ENCODE data around the gene OSER1.

Gene OSER1

GRCh38 chr20:44223721-44224120 lies 13.2 kb upstream of the OSER1 start:
- no peak for DNase-seq

- DNase-seq: no peak
Observed at GRCh38 chr20:44222633-44223368, 12.2 kb upstream of the OSER1 start.

DNA sequence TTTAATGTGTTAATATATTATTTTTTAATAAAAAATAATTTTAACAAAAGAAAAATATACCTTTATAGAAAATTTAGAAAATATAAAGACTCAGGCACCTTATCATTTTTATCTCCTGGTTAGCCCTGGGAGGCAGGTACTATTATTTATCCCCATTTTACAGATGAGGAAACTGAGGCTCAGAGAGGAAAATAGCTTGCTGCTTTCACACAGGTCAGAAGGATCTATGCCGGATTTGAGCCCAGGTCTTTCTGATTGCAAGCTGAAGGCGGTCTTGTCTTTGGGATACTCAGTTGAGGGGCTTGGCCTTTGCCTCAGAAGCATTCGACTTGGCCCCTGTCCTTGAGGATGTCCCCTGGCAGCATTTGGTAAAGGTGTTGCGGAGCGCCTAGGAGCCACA lies 11.5 kb upstream of the OSER1 start:
- DNase-seq: no peak

DNA sequence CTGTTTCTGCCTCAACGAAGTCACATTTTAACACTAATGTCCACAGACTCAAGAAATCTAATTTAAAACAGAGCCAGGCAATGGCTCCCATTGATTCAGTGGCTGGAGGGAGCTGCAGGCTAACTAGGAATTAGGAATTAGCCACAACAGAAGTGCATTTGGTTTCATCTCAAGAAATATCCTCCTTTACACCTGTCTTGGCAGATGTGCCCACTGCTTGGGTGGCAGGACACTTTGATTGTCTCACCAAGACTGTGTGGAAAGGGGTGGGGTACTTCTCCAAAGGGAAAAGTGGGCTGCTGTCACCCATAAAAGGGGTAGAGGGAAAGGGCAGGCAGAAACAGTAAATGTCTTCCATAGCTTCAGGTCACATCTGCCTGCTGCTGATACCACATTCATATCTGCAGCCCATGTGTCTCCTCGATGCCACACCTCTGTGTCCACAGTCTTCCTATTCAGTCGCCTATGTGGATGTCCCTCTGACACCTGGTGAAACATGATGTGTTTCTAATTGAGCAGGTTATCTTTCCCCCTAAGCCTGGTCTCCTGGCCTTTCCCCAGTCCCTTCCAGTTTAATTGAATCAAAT lies 10.9 kb upstream of the OSER1 start:
- DNase-seq: no peak

GRCh38 chr20:44219791-44220190 lies 9.2 kb upstream of the OSER1 start:
- DNase-seq: no peak

DNA sequence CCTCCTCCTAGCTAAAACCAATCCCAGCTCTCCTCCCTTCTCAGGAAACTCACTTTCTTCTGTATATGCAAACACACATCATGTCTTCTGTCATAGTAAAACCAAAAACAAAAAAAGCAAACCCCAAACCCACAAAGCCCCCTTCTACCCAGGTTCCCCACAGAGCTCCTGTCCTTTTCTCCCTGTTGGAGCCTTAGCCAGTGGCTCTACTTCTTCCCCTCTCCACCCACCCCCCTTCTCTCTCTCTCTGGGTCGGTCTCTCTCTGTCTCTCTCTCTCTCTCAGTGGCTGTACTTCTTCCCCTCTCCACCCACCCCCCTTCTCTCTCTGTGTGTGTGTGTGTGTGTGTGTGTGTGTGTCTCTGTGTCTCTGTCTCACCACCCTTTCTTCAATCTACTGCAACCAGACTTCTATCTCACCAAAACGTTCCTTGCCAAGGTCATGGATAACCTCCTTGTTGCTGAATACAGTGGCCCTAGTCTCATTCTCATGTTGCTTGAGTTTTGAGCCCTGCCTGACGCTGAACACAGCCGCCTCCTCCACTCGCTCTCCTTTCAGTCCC lies 8.7 kb upstream of the OSER1 start:
- DNase-seq: no peak

DNA sequence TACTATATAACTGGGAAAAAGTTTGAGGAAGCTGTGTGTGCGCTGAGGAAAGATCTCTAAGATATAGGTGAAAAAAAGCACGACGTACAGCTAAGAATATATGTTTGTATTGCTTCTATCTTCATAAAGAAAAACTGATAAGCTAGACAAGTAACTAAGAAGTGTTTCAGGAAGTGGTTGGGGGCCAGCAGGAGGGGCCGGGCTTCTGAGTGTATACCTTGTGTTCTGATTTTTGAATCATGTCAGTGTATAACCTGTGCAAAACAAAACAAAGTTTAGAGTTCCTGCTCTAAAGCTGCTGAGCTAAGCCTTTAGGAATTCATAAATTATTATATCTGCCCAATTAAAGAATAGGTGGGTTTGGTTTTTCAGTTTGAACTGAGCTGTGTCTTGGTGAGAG lies 7.9 kb upstream of the OSER1 start:
- no peak for DNase-seq

DNA sequence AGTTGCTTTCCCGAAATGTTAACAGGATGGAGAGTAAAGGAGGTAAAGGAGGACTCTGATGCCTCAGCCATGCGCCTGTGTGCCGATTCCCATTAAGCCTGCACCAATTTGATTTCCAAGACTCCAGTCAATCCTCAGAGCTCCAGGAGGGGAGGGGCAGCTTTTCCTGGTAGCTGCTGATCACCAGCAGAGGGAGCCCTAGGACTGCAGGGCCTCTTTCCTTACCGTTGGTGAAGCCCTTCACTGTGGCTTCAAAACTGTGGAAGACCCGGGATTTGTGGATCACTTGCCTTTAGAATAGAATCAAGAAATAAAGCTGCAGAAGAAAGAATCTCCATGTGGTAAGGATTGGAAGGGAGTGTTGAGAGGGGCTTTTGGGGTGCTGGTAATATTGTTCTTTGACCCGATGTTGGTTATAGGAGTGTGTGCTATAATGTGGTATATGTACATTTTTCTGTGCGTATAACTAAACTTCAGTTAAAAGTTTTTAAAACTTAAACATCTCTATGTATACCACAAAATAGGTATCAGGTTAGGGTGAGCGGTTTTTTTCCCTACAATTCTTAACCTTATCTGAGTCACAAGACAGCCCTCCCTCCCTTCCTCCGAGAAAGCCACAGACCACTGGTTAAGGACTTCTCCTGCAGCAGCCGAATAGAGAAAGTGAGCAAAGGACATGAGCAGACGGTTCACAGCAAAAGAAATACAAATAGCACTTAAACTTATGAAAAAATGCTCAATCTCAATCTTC lies 6.9 kb upstream of the OSER1 start:
- no peak for DNase-seq

DNA sequence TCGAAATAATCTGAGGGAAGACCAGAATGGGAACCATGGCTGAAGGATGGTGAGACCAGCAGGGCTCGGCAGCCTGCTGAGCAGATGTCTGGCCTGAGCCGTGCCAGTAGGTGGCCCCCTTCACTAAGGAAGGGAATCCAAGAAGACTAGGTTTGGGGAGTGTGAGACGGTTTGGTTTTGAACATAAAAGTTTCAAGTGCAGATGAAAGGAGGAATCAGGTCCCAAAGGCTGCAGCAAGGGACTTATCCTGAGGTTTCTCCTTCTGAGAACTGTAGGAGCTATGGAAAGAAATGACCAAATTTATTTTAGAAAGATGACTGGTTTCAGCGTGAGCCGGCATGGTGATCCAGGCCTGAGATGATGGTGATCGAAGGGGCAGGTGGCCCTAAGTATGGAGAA lies 4.6 kb upstream of the OSER1 start:
- peak; percentile 7 for DNase-seq

- no peak for DNase-seq
Observed at GRCh38 chr20:44212792-44213191, 2.2 kb upstream of the OSER1 start.

DNA sequence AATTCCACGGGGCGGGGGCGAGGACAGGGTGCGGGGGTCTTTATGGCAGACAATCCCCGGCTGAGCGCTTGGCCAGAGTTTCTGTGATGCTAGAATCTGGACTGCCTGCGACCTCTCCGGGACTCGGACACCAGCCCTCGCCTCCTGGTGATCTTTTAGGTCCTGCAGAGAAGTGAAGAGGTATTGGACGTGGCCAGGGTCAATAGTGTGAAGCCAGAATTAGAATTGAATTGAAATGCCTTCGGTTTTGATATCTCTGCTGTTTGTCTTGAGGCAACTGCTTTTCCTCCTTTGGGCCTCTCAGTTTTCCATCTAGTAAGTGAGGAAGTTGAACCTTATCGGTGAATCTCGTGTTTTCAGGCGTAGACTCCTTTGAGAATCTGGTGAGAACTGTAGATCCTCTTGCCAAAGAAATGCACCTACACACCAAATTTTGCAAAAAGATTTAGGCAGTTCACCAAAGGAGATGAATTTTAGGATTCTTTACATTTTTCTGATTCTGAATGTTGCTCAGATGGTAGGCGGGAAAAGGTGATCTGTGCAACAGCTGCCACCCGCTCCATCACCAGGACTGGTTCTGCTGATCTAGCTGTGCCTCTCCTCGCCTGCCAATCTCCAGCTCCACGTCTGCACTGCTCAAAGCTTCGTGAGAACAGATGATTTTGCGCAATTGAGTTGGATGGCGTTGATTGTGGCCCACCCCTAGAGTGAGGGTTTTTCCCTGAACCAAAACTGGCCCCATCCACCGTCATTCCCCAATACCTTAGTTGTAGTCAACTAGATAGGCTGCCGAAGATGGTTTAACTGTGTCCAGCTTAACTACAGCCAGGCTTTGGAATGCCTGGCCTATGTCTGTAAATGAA lies 837 bp upstream of the OSER1 start:
- DNase-seq: no peak

DNA sequence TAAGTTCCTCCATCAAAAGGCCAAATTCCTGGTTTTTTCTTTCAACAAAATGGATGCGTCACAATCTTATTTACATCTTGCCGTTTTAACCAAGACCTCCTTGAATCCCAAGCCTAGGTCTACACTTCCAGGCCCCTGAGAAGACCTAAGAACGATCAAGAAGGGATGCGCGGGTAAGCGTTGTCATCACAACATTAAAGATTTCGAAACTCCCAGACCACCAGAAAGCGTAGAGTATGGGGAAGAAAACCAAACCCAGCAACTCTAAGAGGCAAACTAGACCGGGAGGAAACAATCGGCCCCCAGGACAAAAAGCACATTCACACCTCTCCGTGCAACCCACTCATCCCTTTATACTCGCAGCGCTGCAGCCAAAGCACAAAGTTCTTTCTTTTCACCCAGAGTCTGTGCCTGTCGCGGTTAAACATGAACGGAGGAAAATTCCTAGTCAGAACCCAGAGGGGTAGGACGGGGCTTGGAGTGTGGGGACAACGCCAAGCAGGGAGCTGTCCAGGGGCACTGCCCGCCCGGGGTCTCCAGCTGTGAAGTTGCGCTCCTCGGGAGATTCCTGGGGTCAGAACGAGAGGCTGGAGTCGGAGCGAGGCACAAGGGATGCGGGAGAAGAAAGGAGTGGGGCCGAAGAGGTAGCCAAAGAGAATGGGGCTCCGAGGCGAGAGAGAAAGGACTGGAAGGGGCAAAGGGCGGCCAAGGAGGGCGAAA lies 725 bp downstream of the OSER1 start:
- no peak for DNase-seq

- no peak for DNase-seq
Observed at GRCh38 chr20:44208770-44209169, 1.8 kb downstream of the OSER1 start.

- no peak for DNase-seq
Observed at GRCh38 chr20:44208165-44208564, 2.4 kb downstream of the OSER1 start.

GRCh38 chr20:44207126-44207723 lies 3.3 kb downstream of the OSER1 start:
- no peak for DNase-seq

GRCh38 chr20:44206132-44206531 lies 4.4 kb downstream of the OSER1 start:
- DNase-seq: no peak

- DNase-seq: no peak
Observed at GRCh38 chr20:44204832-44205215, 5.7 kb downstream of the OSER1 start.

- DNase-seq: no peak
Observed at GRCh38 chr20:44204156-44204831, 6.3 kb downstream of the OSER1 start.

DNA sequence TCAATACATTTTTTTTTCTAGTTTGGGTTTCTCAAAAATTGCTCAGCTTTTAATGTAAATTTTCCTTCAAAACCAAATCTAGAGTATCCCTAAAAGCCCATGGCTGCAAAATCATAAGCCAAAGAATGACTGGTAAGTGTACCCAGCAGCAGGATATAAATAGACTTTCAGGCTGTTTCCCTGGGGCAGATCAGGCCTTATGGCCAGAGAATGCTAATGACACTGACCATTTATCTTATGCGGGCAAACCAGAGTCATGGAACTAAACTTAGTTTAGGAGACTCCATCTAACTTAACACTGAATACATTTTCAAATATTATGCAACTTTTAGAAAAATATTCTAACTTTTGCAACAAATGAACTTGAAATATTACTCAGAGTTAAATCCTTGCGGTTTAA lies 7.4 kb downstream of the OSER1 start:
- no peak for DNase-seq

- DNase-seq: no peak
Observed at GRCh38 chr20:44200983-44201382, 9.6 kb downstream of the OSER1 start.

- no peak for DNase-seq
Observed at GRCh38 chr20:44200371-44200770, 10.2 kb downstream of the OSER1 start.

Measured in NCI-H1417 treated with DMSO at 0.1 percent for 48 hours (cell line).